Measurements from ENCODE around the gene POC1B. TPM values are rescaled to one million over a fixed set of nuclear protein-coding genes. Genes with fewer than 3 reads are reported as not detected.

Gene POC1B
- total RNA-seq, 1 donor from 2014 or later, result 10.2 TPM

- Mint-ChIP-seq H3K4me3 (ENCODE audit: unreplicated experiment) (no peak overlapping the region), H3K27me3 (ENCODE audit: unreplicated experiment) (no peaks in the 10 kb centered on the region)
Measured at GRCh38 chr12:89400415-89400814, 125.4 kb downstream of the POC1B start.

GRCh38 chr12:89395712-89396111, 130.1 kb downstream of the POC1B start:
- H3K36me3 Mint-ChIP-seq (ENCODE audit: unreplicated experiment), result peaks cover 2% of the 10 kb centered on the region
- no peak for TF ChIP-seq CTCF (IDR thresholded peaks at IDR 0.05)
- peaks cover 9% of the 10 kb centered on the region for H3K4me1 Mint-ChIP-seq (ENCODE audit: unreplicated experiment)
- DNase-seq (ENCODE audit: extremely low spot score, unreplicated experiment), result no peak
- no peak overlapping the region for H3K4me3 Mint-ChIP-seq (ENCODE audit: unreplicated experiment)
- no peaks in the 10 kb centered on the region for H3K27me3 Mint-ChIP-seq (ENCODE audit: unreplicated experiment)
- no peak overlapping the region for H3K27ac Mint-ChIP-seq (ENCODE audit: unreplicated experiment)
- no peaks in the 10 kb centered on the region for H3K9me3 Mint-ChIP-seq (ENCODE audit: unreplicated experiment)

More at GRCh38 chr12:89400415-89400814, 125.4 kb downstream of the POC1B start:
- H3K36me3 Mint-ChIP-seq (ENCODE audit: unreplicated experiment), result no peaks in the 10 kb centered on the region
- H3K9me3 Mint-ChIP-seq (ENCODE audit: unreplicated experiment), result no peaks in the 10 kb centered on the region
- no peaks in the 10 kb centered on the region for H3K4me1 Mint-ChIP-seq (ENCODE audit: unreplicated experiment)
- H3K27ac Mint-ChIP-seq (ENCODE audit: unreplicated experiment), result no peak overlapping the region
- DNase-seq (ENCODE audit: extremely low spot score, unreplicated experiment), result no peak
- no peak for TF ChIP-seq CTCF (IDR thresholded peaks at IDR 0.05)

GRCh38 chr12:89393551-89394121, 132.2 kb downstream of the POC1B start:
- peaks cover 2% of the 10 kb centered on the region for H3K36me3 Mint-ChIP-seq (ENCODE audit: unreplicated experiment)
- H3K4me1 Mint-ChIP-seq (ENCODE audit: unreplicated experiment), result peaks cover 20% of the 10 kb centered on the region
- DNase-seq (ENCODE audit: extremely low spot score, unreplicated experiment), result no peak
- no peak for TF ChIP-seq CTCF (IDR thresholded peaks at IDR 0.05)
- no peak overlapping the region for H3K4me3 Mint-ChIP-seq (ENCODE audit: unreplicated experiment)
- H3K27ac Mint-ChIP-seq (ENCODE audit: unreplicated experiment), result no peak overlapping the region
- H3K9me3 Mint-ChIP-seq (ENCODE audit: unreplicated experiment), result no peaks in the 10 kb centered on the region
- H3K27me3 Mint-ChIP-seq (ENCODE audit: unreplicated experiment), result no peaks in the 10 kb centered on the region

- DNase-seq (ENCODE audit: extremely low spot score, unreplicated experiment), result no peak
- Mint-ChIP-seq H3K36me3 (ENCODE audit: unreplicated experiment) (peaks cover 2% of the 10 kb centered on the region), H3K4me1 (ENCODE audit: unreplicated experiment) (peaks cover 20% of the 10 kb centered on the region), H3K27me3 (ENCODE audit: unreplicated experiment) (no peaks in the 10 kb centered on the region), H3K9me3 (ENCODE audit: unreplicated experiment) (no peaks in the 10 kb centered on the region), H3K27ac (ENCODE audit: unreplicated experiment) (no peak overlapping the region), H3K4me3 (ENCODE audit: unreplicated experiment) (no peak overlapping the region)
- no peak for TF ChIP-seq CTCF (IDR thresholded peaks at IDR 0.05)
Measured at GRCh38 chr12:89392391-89392790, 133.5 kb downstream of the POC1B start.

- H3K9me3 Mint-ChIP-seq (ENCODE audit: unreplicated experiment), result no peaks in the 10 kb centered on the region
- H3K36me3 Mint-ChIP-seq (ENCODE audit: unreplicated experiment), result peaks cover 2% of the 10 kb centered on the region
- no peak for DNase-seq (ENCODE audit: extremely low spot score, unreplicated experiment)
- no peaks in the 10 kb centered on the region for H3K27me3 Mint-ChIP-seq (ENCODE audit: unreplicated experiment)
- H3K27ac Mint-ChIP-seq (ENCODE audit: unreplicated experiment), result no peak overlapping the region
- no peak overlapping the region for H3K4me3 Mint-ChIP-seq (ENCODE audit: unreplicated experiment)
- H3K4me1 Mint-ChIP-seq (ENCODE audit: unreplicated experiment), result peaks cover 20% of the 10 kb centered on the region
- TF ChIP-seq CTCF (IDR thresholded peaks at IDR 0.05), result no peak
Measured at GRCh38 chr12:89391726-89392336, 134.0 kb downstream of the POC1B start.

Data from osteocyte (in vitro differentiated cells).